HEK293 (cell line): ENCODE results near the gene ZNF543.

Experiments used
- GFI1B ChIP-seq: fragments of 450-650 bp; formaldehyde crosslinking; IDR thresholded peaks from 2 replicates; pipeline ENCODE4 v1.5.1; 2016; ENCODE audit warnings: missing biosample characterization, missing genetic modification characterization
- HOXC10 ChIP-seq: sonication (generic); formaldehyde crosslinking; IDR thresholded peaks from 2 replicates; pipeline ENCODE4 v1.8.1; 2023; ENCODE audit warnings: mild to moderate bottlenecking, missing genetic modification reagents
- KLF1 ChIP-seq: fragments of 450-650 bp; formaldehyde crosslinking; IDR thresholded peaks from 2 replicates; pipeline ENCODE4 v1.5.1; 2016; ENCODE audit warnings: missing biosample characterization, missing genetic modification characterization
- KLF9 ChIP-seq: fragments of 450-650 bp; formaldehyde crosslinking; IDR thresholded peaks from 2 replicates; pipeline ENCODE4 v1.5.1; 2016; ENCODE audit warnings: missing biosample characterization, missing genetic modification characterization, low read depth
- MEIS1 ChIP-seq: sonication (generic); formaldehyde crosslinking; IDR thresholded peaks from 2 replicates; pipeline ENCODE4 v1.8.1; 2022; ENCODE audit warnings: missing genetic modification reagents, mild to moderate bottlenecking, borderline replicate concordance
- TRIM28 ChIP-seq: IDR thresholded peaks from 2 replicates; pipeline ENCODE4 v1.6.1; 2011; ENCODE audit warnings: low read length, control low read depth, borderline replicate concordance
- ZBTB20 ChIP-seq: fragments of 450-650 bp; formaldehyde crosslinking; IDR thresholded peaks from 2 replicates; pipeline ENCODE4 v1.5.1; 2016; ENCODE audit warnings: missing biosample characterization, missing genetic modification characterization
- ZFP3 ChIP-seq: fragments of 450-650 bp; formaldehyde crosslinking; IDR thresholded peaks from 2 replicates; pipeline ENCODE4 v1.5.1; 2016; ENCODE audit warnings: low read depth, missing biosample characterization, missing genetic modification characterization
- ZFP41 ChIP-seq: fragments of 450-650 bp; formaldehyde crosslinking; IDR thresholded peaks from 2 replicates; pipeline ENCODE4 v1.5.1; 2016; ENCODE audit warnings: missing biosample characterization, missing genetic modification characterization, borderline replicate concordance
- ZNF133 ChIP-seq: fragments of 450-650 bp; formaldehyde crosslinking; IDR thresholded peaks from 2 replicates; pipeline ENCODE4 v1.5.1; 2016; ENCODE audit warnings: missing biosample characterization, missing genetic modification characterization
- ZNF155 ChIP-seq: fragments of 450-650 bp; formaldehyde crosslinking; IDR thresholded peaks from 2 replicates; pipeline ENCODE4 v1.5.1; 2016; ENCODE audit warnings: missing biosample characterization, missing genetic modification characterization
- ZNF18 ChIP-seq: fragments of 450-650 bp; formaldehyde crosslinking; IDR thresholded peaks from 2 replicates; pipeline ENCODE4 v1.5.1; 2016; ENCODE audit warnings: missing biosample characterization, missing genetic modification characterization
- ZNF223 ChIP-seq: fragments of 450-650 bp; formaldehyde crosslinking; IDR thresholded peaks from 2 replicates; pipeline ENCODE4 v1.5.1; 2016; ENCODE audit warnings: missing biosample characterization, missing genetic modification characterization
- ZNF302 ChIP-seq: fragments of 450-650 bp; formaldehyde crosslinking; IDR thresholded peaks from 2 replicates; pipeline ENCODE4 v1.5.1; 2016; ENCODE audit warnings: missing biosample characterization, missing genetic modification characterization, low read depth
- ZNF426 ChIP-seq: fragments of 450-650 bp; formaldehyde crosslinking; IDR thresholded peaks from 2 replicates; pipeline ENCODE4 v1.5.1; 2017; ENCODE audit warnings: missing biosample characterization, missing genetic modification characterization, mild to moderate bottlenecking, inconsistent platforms, moderate library complexity
- ZNF548 ChIP-seq: fragments of 450-650 bp; formaldehyde crosslinking; IDR thresholded peaks from 2 replicates; pipeline ENCODE4 v1.5.1; 2016; ENCODE audit warnings: missing biosample characterization, missing genetic modification characterization
- ZNF623 ChIP-seq: fragments of 450-650 bp; formaldehyde crosslinking; IDR thresholded peaks from 2 replicates; pipeline ENCODE4 v1.5.1; 2016; ENCODE audit warnings: missing biosample characterization, missing genetic modification characterization
- ZNF624 ChIP-seq: fragments of 450-650 bp; formaldehyde crosslinking; IDR thresholded peaks from 2 replicates; pipeline ENCODE4 v1.5.1; 2017; ENCODE audit warnings: missing biosample characterization, missing genetic modification characterization
- ZNF701 ChIP-seq: fragments of 450-650 bp; formaldehyde crosslinking; IDR thresholded peaks from 2 replicates; pipeline ENCODE4 v1.5.1; 2016; ENCODE audit warnings: missing biosample characterization, missing genetic modification characterization
- ZNF768 ChIP-seq: fragments of 450-650 bp; formaldehyde crosslinking; IDR thresholded peaks from 2 replicates; pipeline ENCODE4 v1.5.1; 2018; ENCODE audit warnings: missing biosample characterization, mild to moderate bottlenecking, missing genetic modification characterization
- ZNF843 ChIP-seq: fragments of 450-650 bp; formaldehyde crosslinking; IDR thresholded peaks from 2 replicates; pipeline ENCODE4 v1.5.1; 2016; ENCODE audit warnings: missing biosample characterization, missing genetic modification characterization
- ZSCAN30 ChIP-seq: fragments of 450-650 bp; IDR thresholded peaks from 2 replicates; pipeline ENCODE4 v1.5.1; 2018; ENCODE audit warnings: missing biosample characterization, mild to moderate bottlenecking, missing genetic modification characterization, moderate library complexity
- ZXDB ChIP-seq: fragments of 450-650 bp; formaldehyde crosslinking; IDR thresholded peaks from 2 replicates; pipeline ENCODE4 v1.5.1; 2016; ENCODE audit warnings: missing biosample characterization, missing genetic modification characterization
- TF ChIP-seq, protein P1 (sequence below): fragments of 450-650 bp; formaldehyde crosslinking; conservative IDR thresholded peaks from 2 replicates; pipeline ENCODE4 v1.5.1; 2016; ENCODE audit warnings: low read depth, missing biosample characterization, missing genetic modification characterization
- TF ChIP-seq, protein P2 (sequence below): fragments of 450-650 bp; formaldehyde crosslinking; IDR thresholded peaks from 2 replicates; pipeline ENCODE4 v1.5.1; 2016; ENCODE audit warnings: missing biosample characterization, missing genetic modification characterization, borderline replicate concordance
- TF ChIP-seq, protein P3 (sequence below): IDR thresholded peaks from 2 replicates; pipeline ENCODE4 v1.6.1; 2011; ENCODE audit warnings: mild to moderate bottlenecking, low read depth, low read length, borderline replicate concordance
- TF ChIP-seq, protein P4 (sequence below): fragments of 450-650 bp; formaldehyde crosslinking; IDR thresholded peaks from 2 replicates; pipeline ENCODE4 v1.5.1; 2017; ENCODE audit warnings: missing biosample characterization, missing genetic modification characterization
- TF ChIP-seq, protein P5 (sequence below): fragments of 450-650 bp; formaldehyde crosslinking; IDR thresholded peaks from 2 replicates; pipeline ENCODE4 v1.5.1; 2016; ENCODE audit warnings: missing biosample characterization, missing genetic modification characterization

ZNF543 gene

DNA sequence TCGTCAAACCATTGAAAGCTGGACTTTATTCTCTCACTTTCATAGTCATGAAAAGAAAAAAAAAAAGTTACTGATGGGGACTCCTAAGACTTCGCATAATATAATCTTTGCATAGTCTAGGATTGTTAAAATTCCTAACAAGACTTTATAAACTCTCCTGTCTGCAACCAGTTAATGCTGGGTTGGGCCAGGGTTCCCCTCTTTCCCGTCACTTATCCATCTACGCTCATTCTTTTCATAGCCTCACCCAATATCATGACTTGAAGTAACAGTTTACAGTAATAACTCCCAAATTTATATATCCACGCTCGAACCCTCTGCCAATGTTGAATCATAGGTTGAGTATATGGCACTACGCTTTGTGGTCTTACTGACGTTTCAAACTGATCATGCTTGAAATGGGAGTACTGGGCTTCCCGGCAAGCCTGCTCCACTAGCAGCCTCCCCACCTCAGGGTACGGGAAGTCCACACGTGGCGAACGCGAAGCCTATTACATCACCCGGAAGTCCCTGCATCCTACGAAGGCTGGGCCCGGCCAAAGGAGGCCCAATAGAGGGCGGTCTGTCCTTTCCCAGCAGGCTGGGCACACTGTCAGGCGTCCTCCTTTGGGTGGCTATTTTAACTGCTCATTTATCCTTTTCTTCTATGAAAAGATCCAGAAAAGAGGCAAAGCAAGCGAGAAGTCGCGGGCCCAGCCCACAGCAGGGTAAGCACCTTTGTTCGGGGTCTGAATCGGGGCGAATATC lies 40.7 kb upstream of the ZNF543 start (continued):
- no peak for TF ChIP-seq TRIM28
- no peak for TF ChIP-seq ZNF624 (tag by site-specific recombination)
- no peak for TF ChIP-seq ZNF155 (tag by site-specific recombination)
- TF ChIP-seq ZNF133 (tag by site-specific recombination) = no peak
- TF ChIP-seq, protein P1, sequence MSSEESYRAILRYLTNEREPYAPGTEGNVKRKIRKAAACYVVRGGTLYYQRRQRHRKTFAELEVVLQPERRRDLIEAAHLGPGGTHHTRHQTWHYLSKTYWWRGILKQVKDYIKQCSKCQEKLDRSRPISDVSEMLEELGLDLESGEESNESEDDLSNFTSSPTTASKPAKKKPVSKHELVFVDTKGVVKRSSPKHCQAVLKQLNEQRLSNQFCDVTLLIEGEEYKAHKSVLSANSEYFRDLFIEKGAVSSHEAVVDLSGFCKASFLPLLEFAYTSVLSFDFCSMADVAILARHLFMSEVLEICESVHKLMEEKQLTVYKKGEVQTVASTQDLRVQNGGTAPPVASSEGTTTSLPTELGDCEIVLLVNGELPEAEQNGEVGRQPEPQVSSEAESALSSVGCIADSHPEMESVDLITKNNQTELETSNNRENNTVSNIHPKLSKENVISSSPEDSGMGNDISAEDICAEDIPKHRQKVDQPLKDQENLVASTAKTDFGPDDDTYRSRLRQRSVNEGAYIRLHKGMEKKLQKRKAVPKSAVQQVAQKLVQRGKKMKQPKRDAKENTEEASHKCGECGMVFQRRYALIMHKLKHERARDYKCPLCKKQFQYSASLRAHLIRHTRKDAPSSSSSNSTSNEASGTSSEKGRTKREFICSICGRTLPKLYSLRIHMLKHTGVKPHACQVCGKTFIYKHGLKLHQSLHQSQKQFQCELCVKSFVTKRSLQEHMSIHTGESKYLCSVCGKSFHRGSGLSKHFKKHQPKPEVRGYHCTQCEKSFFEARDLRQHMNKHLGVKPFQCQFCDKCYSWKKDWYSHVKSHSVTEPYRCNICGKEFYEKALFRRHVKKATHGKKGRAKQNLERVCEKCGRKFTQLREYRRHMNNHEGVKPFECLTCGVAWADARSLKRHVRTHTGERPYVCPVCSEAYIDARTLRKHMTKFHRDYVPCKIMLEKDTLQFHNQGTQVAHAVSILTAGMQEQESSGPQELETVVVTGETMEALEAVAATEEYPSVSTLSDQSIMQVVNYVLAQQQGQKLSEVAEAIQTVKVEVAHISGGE (tag by site-specific recombination) = peak; percentile 77
- TF ChIP-seq ZFP3 (tag by site-specific recombination) = no peak
- no peak for TF ChIP-seq ZNF843 (tag by site-specific recombination)
- TF ChIP-seq HOXC10 (CRISPR knock-in tag) = no peak
- TF ChIP-seq ZXDB = peak; percentile 60
- no peak for TF ChIP-seq ZNF302
- no peak for TF ChIP-seq MEIS1
- no peak for TF ChIP-seq ZNF18
- no peak for TF ChIP-seq KLF9
- TF ChIP-seq ZFP41 (tag by site-specific recombination) = no peak
- TF ChIP-seq ZNF426 (tag by site-specific recombination) = no peak
- no peak for TF ChIP-seq ZNF548
- no peak for TF ChIP-seq ZNF701
- TF ChIP-seq, protein P2, sequence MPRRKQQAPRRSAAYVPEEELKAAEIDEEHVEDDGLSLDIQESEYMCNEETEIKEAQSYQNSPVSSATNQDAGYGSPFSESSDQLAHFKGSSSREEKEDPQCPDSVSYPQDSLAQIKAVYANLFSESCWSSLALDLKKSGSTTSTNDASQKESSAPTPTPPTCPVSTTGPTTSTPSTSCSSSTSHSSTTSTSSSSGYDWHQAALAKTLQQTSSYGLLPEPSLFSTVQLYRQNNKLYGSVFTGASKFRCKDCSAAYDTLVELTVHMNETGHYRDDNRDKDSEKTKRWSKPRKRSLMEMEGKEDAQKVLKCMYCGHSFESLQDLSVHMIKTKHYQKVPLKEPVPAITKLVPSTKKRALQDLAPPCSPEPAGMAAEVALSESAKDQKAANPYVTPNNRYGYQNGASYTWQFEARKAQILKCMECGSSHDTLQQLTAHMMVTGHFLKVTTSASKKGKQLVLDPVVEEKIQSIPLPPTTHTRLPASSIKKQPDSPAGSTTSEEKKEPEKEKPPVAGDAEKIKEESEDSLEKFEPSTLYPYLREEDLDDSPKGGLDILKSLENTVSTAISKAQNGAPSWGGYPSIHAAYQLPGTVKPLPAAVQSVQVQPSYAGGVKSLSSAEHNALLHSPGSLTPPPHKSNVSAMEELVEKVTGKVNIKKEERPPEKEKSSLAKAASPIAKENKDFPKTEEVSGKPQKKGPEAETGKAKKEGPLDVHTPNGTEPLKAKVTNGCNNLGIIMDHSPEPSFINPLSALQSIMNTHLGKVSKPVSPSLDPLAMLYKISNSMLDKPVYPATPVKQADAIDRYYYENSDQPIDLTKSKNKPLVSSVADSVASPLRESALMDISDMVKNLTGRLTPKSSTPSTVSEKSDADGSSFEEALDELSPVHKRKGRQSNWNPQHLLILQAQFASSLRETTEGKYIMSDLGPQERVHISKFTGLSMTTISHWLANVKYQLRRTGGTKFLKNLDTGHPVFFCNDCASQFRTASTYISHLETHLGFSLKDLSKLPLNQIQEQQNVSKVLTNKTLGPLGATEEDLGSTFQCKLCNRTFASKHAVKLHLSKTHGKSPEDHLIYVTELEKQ (tag by site-specific recombination) = no peak
- no peak for TF ChIP-seq ZNF768
- TF ChIP-seq, protein P3, sequence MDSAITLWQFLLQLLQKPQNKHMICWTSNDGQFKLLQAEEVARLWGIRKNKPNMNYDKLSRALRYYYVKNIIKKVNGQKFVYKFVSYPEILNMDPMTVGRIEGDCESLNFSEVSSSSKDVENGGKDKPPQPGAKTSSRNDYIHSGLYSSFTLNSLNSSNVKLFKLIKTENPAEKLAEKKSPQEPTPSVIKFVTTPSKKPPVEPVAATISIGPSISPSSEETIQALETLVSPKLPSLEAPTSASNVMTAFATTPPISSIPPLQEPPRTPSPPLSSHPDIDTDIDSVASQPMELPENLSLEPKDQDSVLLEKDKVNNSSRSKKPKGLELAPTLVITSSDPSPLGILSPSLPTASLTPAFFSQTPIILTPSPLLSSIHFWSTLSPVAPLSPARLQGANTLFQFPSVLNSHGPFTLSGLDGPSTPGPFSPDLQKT = no peak
- peak; percentile 83 for TF ChIP-seq ZBTB20 (tag by site-specific recombination)
- TF ChIP-seq, protein P4, sequence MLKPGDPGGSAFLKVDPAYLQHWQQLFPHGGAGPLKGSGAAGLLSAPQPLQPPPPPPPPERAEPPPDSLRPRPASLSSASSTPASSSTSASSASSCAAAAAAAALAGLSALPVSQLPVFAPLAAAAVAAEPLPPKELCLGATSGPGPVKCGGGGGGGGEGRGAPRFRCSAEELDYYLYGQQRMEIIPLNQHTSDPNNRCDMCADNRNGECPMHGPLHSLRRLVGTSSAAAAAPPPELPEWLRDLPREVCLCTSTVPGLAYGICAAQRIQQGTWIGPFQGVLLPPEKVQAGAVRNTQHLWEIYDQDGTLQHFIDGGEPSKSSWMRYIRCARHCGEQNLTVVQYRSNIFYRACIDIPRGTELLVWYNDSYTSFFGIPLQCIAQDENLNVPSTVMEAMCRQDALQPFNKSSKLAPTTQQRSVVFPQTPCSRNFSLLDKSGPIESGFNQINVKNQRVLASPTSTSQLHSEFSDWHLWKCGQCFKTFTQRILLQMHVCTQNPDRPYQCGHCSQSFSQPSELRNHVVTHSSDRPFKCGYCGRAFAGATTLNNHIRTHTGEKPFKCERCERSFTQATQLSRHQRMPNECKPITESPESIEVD (tag by site-specific recombination) = no peak
- TF ChIP-seq, protein P5, sequence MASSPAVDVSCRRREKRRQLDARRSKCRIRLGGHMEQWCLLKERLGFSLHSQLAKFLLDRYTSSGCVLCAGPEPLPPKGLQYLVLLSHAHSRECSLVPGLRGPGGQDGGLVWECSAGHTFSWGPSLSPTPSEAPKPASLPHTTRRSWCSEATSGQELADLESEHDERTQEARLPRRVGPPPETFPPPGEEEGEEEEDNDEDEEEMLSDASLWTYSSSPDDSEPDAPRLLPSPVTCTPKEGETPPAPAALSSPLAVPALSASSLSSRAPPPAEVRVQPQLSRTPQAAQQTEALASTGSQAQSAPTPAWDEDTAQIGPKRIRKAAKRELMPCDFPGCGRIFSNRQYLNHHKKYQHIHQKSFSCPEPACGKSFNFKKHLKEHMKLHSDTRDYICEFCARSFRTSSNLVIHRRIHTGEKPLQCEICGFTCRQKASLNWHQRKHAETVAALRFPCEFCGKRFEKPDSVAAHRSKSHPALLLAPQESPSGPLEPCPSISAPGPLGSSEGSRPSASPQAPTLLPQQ (tag by site-specific recombination) = peak; percentile 74
- no peak for TF ChIP-seq ZNF623 (tag by site-specific recombination)
- no peak for TF ChIP-seq ZNF223 (tag by site-specific recombination)
- TF ChIP-seq KLF1 (tag by site-specific recombination) = no peak
- peak; percentile 50 for TF ChIP-seq ZSCAN30 (tag by site-specific recombination)
- TF ChIP-seq GFI1B (tag by site-specific recombination) = no peak
